ENCODE results near the gene STXBP1.

DNA sequence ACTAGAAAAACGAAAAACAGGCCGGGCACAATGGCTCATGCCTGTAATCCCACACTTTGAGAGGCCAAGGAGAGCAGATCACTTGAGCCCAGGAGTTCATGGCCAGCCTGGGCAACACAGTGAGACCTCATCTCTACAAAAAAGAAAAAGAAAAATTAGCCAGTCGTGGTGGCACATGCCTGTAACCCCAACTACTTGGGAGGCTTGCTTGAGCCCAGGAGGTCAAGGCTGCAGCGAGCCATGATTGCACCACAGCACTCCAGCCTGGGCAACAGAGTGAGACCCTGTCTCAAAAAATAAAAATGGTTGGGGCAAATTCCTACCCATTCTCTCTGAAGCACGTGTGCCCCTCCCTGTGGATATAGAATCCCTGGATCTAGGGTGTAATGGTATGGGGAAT lies 86.3 kb downstream of the STXBP1 start:
- TF ChIP-seq, protein P1, sequence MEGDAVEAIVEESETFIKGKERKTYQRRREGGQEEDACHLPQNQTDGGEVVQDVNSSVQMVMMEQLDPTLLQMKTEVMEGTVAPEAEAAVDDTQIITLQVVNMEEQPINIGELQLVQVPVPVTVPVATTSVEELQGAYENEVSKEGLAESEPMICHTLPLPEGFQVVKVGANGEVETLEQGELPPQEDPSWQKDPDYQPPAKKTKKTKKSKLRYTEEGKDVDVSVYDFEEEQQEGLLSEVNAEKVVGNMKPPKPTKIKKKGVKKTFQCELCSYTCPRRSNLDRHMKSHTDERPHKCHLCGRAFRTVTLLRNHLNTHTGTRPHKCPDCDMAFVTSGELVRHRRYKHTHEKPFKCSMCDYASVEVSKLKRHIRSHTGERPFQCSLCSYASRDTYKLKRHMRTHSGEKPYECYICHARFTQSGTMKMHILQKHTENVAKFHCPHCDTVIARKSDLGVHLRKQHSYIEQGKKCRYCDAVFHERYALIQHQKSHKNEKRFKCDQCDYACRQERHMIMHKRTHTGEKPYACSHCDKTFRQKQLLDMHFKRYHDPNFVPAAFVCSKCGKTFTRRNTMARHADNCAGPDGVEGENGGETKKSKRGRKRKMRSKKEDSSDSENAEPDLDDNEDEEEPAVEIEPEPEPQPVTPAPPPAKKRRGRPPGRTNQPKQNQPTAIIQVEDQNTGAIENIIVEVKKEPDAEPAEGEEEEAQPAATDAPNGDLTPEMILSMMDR (IDR thresholded peaks at IDR 0.05; ENCODE audit: extremely low read depth in 1 of 2, insufficient read depth in 1 of 2, low read depth in 1 of 2, low read length in 2 of 2), result no peak
- TF ChIP-seq POLR2A (IDR thresholded peaks at IDR 0.05; ENCODE audit: low read depth, low read length), result no peak
- TF ChIP-seq, protein P2, sequence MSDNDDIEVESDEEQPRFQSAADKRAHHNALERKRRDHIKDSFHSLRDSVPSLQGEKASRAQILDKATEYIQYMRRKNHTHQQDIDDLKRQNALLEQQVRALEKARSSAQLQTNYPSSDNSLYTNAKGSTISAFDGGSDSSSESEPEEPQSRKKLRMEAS (IDR thresholded peaks at IDR 0.05; ENCODE audit: insufficient read depth, insufficient read length), result no peak
- TF ChIP-seq POLR2AphosphoS5 (IDR thresholded peaks at IDR 0.05; ENCODE audit: insufficient read depth, low read depth, low read length), result no peak
- no peak for TF ChIP-seq FOS (IDR thresholded peaks at IDR 0.05; ENCODE audit: borderline replicate concordance, insufficient read depth, low read length)
- no peak for TF ChIP-seq JUN (IDR thresholded peaks at IDR 0.05; ENCODE audit: borderline replicate concordance, insufficient read depth, insufficient read length, low read depth)
- TF ChIP-seq EZH2 (IDR thresholded peaks at IDR 0.05; ENCODE audit: borderline replicate concordance, low read depth, low read length, severe bottlenecking), result no peak

Data from endothelial cell of umbilical vein (primary cell).